Left ventricle myocardium superior (tissue), 1 donor: ENCODE data around the gene CCNB2. TPM values are rescaled to one million over a fixed set of nuclear protein-coding genes. Genes with fewer than 3 reads are reported as not detected.
"Not testable (repeated sequence)": the region's sequence is repeated elsewhere in the genome, so short reads cannot be mapped to it uniquely, and the experiment has no call there.

Experiments used
- ATAC-seq: fragments of 200-7000 bp; cut with Tn5 transposase; one replicate; pipeline ENCODE4 v1.9.1; 2020; ENCODE audit warnings: mild to moderate bottlenecking, moderate library complexity
- DNase-seq: peaks from one replicate; pipeline ENCODE4 v3.0.0-alpha.2; 2020
- intact Hi-C: fragments of 100-400 bp; cut with micrococcal nuclease; formaldehyde crosslinking; loops from one replicate; pipeline ENCODE4 v1.11.0; 2022
- microRNA-seq: library from miRNA; unstranded; fragments of <30 nt; microRNA quantifications from one replicate; pipeline ENCODE4 v1.2.0, GENCODE V29; 2020; ENCODE audit warnings: borderline number of aligned reads
- total RNA-seq: library from RNA; stranded (reverse); fragmentation: NEBNext Ultra II Directional; extraction: Animal tissue kit (Norgen Biotek cat#: 25700); gene quantifications from one replicate; pipeline ENCODE4 v1.2.1, GENCODE V29; 2021
- donor health status: DM: no; HTN: yes; CAD: no; lungs with severe emphysema.

CCNB2 gene
- total RNA-seq, 1 donor from 2014 or later, result 0.42 TPM

GRCh38 chr15:59160880-59161593 lies 56.1 kb downstream of the CCNB2 start:
- ATAC-seq, result peak; percentile 19
- no peak for DNase-seq
- intact Hi-C loops, result no loop called here

- intact Hi-C loops, DNase-seq, ATAC-seq: not testable (repeated sequence)
Measured at GRCh38 chr15:59162080-59162479, 57.1 kb downstream of the CCNB2 start.

GRCh38 chr15:59165726-59166125 lies 60.8 kb downstream of the CCNB2 start:
- intact Hi-C loops, result no loop called here
- ATAC-seq (no peak), DNase-seq (no peak)

- DNase-seq (no peak), ATAC-seq (no peak)
- intact Hi-C loops, result no loop called here
Measured at GRCh38 chr15:59166166-59166565, 61.2 kb downstream of the CCNB2 start.

GRCh38 chr15:59166601-59167265 lies 61.8 kb downstream of the CCNB2 start:
- ATAC-seq (no peak), DNase-seq (no peak)
- intact Hi-C loops, result no loop called here

GRCh38 chr15:59168536-59168935 lies 63.6 kb downstream of the CCNB2 start:
- intact Hi-C loops, result no loop called here
- ATAC-seq (no peak), DNase-seq (no peak)

- no peak for DNase-seq
- intact Hi-C loops, result no loop called here
- ATAC-seq, result peak; percentile 34
Measured at GRCh38 chr15:59169251-59169708, 64.3 kb downstream of the CCNB2 start.

- ATAC-seq (no peak), DNase-seq (no peak)
- intact Hi-C loops, result loop anchor here (10.0 kb wide), 1 partner anchor 324 kb away; no protein-coding TSS in a partner anchor
Measured at GRCh38 chr15:59170295-59171066, 65.5 kb downstream of the CCNB2 start.

- DNase-seq (no peak), ATAC-seq (no peak)
- intact Hi-C loops, result loop anchor here (10.0 kb wide), 1 partner anchor 324 kb away; no protein-coding TSS in a partner anchor
Measured at GRCh38 chr15:59171067-59171397, 66.1 kb downstream of the CCNB2 start.

GRCh38 chr15:59172289-59172901 lies 67.4 kb downstream of the CCNB2 start:
- intact Hi-C loops, result loop anchor here (10.0 kb wide), 1 partner anchor 322 kb away; no protein-coding TSS in a partner anchor
- DNase-seq, result no peak

GRCh38 chr15:59173194-59173593 lies 68.2 kb downstream of the CCNB2 start:
- intact Hi-C loops, result loop anchor here (10.0 kb wide), 1 partner anchor 322 kb away; no protein-coding TSS in a partner anchor
- no peak for DNase-seq
- ATAC-seq, result no peak

More at GRCh38 chr15:59172289-59172901, 67.4 kb downstream of the CCNB2 start:
- ATAC-seq, result no peak

- intact Hi-C loops, result loop anchor here (10.0 kb wide), 1 partner anchor 321 kb away; no protein-coding TSS in a partner anchor
- peak; percentile 39 for ATAC-seq
Measured at GRCh38 chr15:59174151-59174834, 69.3 kb downstream of the CCNB2 start.

More at GRCh38 chr15:59174151-59174834, 69.3 kb downstream of the CCNB2 start:
- no peak for DNase-seq

Small RNAs within 50 kb of the gene (microRNA-seq; reads per million reads assigned to microRNA genes)
- gene MIR2116, result not detected

Other genes starting within 250 kb of the CCNB2 start
- 43.8 TPM for gene SLTM, start 171.5 kb upstream of the CCNB2 start, total RNA-seq
- 23.1 TPM for gene RNF111, start 117.5 kb upstream of the CCNB2 start, total RNA-seq
- gene LDHAL6B, start 101.7 kb downstream of the CCNB2 start, total RNA-seq, result not detected